VCaP (cell line): ENCODE measurements around the gene MARF1.

Source experiments
- H3K27ac ChIP-seq: fragments of 450-650 bp; 2 replicates; pipeline ENCODE4 v1.5.1; 2017
- TF ChIP-seq, protein P1 (sequence below): fragments of 450-650 bp; conservative IDR thresholded peaks from 2 replicates; pipeline ENCODE4 v1.5.1; 2017; ENCODE audit warnings: mild to moderate bottlenecking, moderate library complexity

MARF1 gene

DNA sequence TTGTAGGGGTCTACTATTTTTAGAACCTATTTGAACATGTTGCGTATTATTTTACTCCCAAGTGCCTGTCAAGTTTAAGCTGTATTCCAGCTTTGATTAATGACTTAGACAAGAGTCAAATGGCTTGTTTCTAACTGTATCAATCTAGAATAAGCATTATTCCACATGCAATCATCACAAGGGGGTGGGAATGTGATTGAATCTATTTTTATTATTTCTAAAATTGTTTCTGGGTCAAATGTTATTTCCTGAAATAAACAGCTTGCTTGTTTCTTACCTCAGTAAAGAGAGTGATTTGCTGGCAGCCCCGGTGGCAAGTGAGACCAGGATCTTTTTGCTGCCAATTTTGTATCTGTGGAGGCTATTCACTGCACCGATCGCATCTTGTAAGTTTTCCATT lies 21.5 kb downstream of the MARF1 start:
- H3K27ac ChIP-seq: no peak overlapping the region
- TF ChIP-seq, protein P1, sequence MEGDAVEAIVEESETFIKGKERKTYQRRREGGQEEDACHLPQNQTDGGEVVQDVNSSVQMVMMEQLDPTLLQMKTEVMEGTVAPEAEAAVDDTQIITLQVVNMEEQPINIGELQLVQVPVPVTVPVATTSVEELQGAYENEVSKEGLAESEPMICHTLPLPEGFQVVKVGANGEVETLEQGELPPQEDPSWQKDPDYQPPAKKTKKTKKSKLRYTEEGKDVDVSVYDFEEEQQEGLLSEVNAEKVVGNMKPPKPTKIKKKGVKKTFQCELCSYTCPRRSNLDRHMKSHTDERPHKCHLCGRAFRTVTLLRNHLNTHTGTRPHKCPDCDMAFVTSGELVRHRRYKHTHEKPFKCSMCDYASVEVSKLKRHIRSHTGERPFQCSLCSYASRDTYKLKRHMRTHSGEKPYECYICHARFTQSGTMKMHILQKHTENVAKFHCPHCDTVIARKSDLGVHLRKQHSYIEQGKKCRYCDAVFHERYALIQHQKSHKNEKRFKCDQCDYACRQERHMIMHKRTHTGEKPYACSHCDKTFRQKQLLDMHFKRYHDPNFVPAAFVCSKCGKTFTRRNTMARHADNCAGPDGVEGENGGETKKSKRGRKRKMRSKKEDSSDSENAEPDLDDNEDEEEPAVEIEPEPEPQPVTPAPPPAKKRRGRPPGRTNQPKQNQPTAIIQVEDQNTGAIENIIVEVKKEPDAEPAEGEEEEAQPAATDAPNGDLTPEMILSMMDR: no peak

DNA sequence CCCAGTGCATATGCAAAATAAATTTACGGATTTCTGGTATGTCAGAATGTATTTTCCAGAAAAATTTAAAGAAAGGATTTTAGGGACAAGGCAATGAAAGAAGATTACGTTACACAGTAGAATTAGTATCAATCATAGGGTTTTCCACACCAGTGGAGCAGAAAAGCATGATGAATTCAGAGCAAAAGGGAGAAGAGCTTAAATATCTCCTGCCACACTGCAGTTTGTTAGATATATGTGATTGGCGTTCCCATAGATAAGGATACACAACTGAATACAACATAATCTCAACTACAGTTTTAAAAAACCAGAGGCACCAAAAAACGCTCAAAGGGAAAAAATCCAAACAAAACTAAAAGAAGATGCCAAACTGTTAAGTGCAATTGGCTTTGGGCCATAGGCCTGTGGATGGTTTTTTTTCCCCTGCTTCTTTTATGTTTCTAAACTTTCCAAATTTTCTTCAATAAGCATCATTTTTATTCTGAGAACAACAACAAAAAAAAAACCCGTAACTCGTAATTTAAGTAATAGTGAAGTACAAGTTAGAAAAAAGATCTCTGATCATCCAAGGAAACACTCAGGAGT lies 22.3 kb downstream of the MARF1 start:
- H3K27ac ChIP-seq: no peak overlapping the region
- TF ChIP-seq, protein P1: no peak

DNA sequence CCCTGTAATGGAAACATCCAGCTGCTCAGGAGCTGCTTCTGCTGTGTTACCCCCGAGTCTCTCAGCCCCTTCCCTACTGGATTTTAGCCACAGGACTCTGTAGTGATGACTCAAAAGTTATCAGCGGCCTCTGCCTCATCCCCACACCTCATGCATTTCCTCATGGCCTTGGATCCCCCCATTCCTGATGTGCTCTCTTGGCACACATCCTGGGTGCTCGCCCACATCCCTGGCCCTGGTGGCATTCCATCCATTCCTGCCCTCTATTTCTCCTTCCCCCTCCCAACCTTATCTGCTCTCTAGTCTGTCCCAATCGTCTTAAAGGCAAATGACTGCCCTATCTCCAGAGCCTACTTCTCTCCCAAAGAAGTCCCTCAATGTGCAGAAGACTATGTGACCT lies 24.6 kb downstream of the MARF1 start:
- H3K27ac ChIP-seq: no peak overlapping the region
- TF ChIP-seq, protein P1: no peak

DNA sequence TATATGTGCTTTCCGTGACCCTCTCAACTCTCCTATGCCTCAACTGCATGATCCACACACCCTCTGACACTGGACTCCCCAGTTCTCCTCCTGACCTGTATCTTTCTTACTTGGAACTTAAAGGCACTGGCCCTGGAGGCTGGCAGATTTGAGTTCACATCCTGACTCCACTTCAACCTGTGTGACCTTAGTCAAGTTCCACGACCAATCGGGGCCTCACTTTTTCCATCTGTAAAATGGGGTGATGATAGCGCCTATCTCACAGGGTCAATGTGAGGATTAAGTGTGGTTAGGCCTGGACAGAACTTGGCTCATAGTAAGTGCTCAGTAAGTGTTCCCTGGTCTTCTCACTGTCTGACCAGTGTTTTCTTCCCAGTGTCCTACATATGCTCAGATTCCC lies 25.1 kb downstream of the MARF1 start:
- no peak overlapping the region for H3K27ac ChIP-seq

DNA sequence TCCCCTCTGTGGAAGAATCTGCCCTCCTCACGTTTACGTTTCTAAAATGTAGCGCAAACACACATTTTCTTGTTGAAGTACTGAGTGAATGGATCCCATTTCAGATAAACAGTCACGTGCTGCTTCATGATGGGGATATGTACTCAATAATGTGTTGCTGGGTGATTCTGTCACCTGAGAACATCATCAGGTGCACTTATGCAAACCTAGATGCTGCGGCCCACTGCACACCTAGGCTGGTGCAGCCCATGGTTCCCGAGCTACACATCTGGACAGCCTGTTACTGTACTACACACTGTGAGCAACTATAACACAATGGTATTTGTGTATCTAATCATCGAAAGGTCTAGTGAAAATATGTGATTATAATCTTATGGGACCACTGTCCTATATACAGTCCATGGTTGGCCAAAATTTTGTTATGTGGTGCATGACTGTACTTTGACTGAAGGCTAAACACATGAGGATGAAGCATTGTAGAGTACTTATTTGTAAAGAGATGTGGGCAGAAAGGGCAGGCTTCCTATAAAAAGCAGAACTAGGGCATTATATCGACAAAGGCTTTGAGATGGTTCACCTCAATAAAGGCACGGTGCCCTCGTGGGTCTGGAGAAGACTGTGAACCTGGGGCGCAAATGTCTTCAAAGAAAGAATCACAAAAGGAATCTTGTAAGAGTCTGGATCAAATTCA lies 26.3 kb downstream of the MARF1 start:
- H3K27ac ChIP-seq: no peak overlapping the region
- TF ChIP-seq, protein P1: no peak

More for the DNA sequence above, 25.1 kb downstream of the MARF1 start:
- TF ChIP-seq, protein P1: no peak

DNA sequence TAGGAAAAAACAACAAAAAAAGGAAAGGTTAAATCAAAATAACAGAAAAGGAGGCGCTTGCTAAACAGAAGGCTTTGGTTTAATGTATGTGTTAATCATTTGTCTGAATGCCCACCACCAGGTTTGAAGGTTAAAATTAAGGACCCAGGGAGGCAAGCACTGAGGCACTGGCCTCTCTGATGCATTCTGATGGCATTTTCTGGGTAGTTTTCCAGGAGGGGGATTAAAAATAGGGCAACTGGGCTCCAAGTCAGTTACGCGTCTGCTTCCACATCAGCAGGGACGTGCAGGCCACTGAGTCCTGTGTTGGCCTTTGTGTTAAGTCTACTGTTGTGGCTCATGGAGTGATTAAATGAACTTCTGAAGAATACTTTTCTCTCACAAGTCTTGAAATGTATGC lies 26.9 kb downstream of the MARF1 start:
- no peak overlapping the region for H3K27ac ChIP-seq
- TF ChIP-seq, protein P1: no peak

DNA sequence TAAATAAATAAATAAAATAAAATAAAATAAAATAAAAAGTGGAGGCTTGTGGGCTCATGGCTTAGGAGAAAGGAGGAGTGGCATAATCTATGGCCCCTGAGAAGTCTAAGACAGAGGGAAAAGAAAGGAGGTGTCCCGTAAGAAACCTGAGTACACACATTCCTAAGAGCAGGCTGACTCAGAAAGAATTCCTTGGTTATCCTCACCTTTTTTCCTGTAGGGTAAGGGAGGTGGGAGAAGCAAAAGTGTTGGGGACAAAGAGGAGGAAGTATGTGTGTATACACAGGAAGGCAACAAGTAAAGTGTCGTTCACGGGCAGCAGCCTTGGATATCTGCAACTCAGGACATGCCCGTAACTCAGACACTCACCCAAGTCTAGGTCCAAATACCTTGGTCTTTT lies 29.3 kb downstream of the MARF1 start:
- TF ChIP-seq, protein P1: no peak

More for the DNA sequence above, 29.3 kb downstream of the MARF1 start:
- H3K27ac ChIP-seq: no peak overlapping the region
